IPS DF 4.7 (cell line): ENCODE results near the gene SEMA5B.

Source experiments
- DNase-seq: peaks from one replicate; pipeline ENCODE4 v3.0.0-alpha.2; 2013; ENCODE audit warnings: low spot score; ENCODE audit errors: extremely low read depth

Gene SEMA5B

DNA sequence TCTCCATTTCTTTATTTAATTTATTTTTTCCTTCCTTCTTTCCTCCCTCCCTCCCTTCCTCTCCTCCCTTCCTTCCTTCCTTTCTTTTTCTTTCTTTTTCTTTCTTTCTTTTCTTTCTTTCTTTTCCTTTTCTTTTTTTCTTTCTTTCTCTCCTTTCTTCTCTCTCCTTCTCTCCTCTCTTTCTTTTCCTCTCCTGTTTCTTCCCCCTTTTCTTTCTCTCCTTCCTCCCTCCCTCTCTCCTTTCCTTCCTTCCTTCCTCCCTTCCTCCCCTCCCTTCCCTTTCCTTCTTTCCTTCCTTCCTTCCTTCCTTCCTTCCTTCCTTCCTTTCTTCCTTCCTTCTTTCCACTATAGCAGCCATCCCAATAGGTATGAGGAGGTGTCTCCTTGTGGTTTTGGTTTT lies 32.5 kb upstream of the SEMA5B start:
- DNase-seq: no peak

DNA sequence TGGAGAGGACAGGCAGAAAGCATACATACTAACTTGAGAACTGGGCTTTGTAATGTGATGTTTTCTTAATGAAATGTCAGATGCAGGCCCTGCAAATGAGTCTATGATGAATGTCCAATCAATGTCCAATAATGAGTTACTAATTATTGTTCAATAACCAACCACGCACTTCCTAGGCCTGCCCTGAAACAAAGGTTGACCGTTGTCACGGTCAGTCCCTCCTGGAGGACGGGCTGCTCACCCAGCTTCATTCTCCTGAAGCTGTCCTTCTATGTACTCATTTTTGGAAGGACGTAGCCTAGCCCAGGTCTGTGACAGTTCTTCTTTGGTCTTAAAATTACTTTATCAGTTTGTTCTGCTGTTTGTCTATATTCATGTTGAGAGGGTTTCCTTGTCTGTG lies 30.9 kb upstream of the SEMA5B start:
- DNase-seq: no peak

DNA sequence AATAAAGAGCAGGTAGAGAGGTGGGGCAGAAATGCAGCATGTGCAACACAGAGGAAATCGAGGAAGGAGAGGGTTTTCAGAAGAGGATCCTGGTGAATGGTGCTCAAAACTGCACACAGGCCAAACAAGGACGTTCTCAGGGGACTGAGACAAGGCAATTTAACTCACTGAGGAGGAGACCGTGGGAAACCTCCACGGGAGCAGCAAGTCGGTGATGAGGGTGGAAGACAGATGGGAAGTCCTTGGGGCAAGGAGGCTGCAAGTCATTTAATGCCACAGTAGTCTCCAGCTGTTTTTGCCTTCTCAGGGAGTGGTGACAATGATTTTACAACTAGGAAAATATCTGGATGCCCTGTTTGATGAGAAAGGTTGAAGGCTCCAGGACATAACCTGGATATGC lies 27.8 kb upstream of the SEMA5B start:
- no peak for DNase-seq

- no peak for DNase-seq
These were observed 27.4 kb upstream of the SEMA5B start for GRCh38 chr3:123054931-123055330.

DNA sequence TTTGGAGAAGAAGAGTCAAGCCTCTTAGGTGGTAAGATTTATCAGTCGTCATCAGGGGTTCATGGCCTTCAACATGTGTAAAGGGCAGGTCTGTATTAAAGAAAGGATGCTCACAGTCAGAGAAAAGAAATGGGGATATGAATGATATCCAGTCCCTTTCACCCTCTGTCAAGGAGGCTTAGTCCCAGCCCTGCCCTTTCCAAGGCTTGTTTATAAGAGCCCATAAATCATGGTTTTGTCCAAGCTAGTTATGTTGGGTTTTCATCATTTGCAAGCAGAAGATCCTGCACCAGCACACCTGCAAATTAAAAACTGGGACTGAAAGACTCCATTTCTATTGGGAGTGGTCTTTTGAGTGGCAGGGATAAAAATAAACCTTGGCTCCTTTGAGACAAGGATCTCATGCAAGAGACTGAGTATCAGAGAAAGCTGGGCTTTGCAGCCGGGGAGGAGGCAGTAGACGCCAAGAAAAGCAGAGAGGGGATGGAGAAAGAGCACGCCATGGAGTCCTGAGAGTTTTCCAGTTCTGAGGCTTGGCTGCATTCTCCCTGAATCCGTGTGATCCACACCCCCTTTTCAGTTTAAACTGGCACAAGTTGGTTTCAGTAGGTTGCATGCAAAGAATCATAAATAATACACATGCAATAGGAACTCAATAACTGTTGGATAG lies 26.7 kb upstream of the SEMA5B start:
- no peak for DNase-seq

DNA sequence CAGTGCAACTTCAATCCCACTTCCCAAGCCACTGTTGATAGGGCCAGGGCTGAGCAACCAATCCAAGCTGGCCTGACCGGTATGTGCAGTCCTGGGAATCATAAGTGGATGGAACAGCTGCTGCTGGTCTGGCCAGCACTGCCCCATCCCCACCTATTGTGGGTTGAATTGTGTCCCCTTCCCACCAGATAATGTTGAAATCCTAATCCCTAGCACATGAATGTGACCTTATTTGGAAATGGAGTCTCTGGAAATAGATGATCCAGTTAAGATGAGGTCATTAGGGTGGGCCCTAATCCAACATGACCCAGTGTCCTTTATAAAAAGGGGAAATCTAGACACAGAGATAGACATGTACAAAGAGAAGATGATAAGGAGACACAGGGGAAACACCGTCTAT lies 25.5 kb upstream of the SEMA5B start:
- DNase-seq: no peak

GRCh38 chr3:123050666-123051065 lies 23.1 kb upstream of the SEMA5B start:
- DNase-seq: no peak

DNA sequence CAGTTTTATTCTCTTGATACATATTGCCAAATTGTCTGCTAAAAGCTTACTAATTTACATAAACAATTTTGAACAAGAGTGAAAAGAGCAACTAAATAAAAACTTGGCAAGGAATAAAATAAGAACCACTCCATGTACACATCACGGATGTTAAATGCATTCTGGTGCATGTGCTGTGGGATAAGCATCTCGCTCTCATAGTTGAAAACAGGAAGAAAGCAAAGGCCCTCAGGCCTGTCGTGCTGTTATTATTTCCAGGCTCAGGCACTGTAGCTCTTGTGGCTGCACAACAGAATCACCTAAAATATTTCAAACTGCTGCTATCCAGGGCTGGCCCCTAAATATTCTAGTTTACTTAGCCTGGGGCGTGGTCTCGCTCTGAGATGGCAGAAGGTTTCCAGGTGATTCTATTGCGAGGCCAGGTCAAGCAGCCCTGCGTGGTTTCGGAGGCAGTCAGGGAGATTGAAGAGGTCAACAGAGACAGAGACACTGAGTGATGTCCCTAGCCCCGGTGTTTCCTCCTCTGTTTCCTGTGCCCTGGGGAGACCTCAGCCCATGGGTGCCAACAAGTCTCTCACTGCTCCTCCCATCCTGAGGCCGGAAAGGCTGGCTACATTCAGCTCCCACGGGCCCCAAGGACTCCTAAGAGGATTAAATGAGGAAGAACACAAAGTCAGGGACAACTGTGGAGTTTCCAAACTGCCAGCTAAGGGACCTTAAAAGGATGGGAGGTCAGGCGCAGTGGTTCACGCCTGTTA lies 21.1 kb upstream of the SEMA5B start:
- no peak for DNase-seq

DNA sequence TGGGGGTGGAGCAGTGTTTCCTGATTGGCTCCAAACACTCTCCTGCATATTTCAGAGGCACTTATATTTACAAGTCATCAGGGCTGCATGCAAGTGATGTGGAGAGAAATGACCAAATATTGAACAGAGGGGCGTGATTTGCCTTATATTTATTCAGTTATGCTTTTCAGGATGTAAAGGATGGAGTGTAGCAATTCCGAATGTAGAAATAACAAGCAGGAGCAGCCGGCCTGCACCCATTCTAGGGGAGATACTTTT lies 19.4 kb upstream of the SEMA5B start:
- DNase-seq: no peak

DNA sequence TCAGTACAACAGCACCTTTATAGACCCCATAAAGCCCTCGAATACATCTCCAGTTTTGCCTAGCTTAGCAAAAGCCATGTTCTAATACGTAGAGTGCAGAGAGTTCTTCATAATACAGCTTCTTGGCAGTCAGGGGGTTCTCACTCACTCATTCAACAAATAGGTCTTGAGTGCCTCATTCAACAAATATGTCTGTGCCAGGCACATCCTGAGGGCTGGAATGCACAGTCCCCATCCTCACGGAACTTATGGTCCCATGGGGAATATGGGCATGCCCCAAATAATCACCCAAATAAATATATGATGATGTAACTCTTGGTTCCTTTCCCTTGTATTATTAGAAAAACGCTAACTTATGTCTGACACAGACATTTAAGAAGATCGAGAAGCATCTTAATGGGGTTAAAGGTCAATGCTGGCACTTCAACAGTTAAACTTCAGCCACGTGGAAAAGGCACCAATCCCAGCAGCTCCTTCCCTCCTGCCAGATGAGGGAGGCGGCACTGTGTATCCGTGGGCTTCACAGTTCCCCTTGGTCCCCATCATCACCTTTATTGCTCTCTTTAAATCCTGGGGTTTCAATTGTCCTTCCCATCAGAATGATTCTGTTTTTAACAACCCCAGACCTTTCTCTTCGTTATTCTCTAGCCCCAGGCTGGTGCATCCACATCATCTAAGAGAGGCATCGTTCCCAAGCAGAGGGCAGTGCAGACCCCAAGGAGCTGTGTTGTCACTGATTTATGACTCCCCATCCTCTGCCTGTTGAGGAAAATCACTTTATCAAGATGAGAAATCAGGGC lies 18.9 kb upstream of the SEMA5B start:
- no peak for DNase-seq

DNA sequence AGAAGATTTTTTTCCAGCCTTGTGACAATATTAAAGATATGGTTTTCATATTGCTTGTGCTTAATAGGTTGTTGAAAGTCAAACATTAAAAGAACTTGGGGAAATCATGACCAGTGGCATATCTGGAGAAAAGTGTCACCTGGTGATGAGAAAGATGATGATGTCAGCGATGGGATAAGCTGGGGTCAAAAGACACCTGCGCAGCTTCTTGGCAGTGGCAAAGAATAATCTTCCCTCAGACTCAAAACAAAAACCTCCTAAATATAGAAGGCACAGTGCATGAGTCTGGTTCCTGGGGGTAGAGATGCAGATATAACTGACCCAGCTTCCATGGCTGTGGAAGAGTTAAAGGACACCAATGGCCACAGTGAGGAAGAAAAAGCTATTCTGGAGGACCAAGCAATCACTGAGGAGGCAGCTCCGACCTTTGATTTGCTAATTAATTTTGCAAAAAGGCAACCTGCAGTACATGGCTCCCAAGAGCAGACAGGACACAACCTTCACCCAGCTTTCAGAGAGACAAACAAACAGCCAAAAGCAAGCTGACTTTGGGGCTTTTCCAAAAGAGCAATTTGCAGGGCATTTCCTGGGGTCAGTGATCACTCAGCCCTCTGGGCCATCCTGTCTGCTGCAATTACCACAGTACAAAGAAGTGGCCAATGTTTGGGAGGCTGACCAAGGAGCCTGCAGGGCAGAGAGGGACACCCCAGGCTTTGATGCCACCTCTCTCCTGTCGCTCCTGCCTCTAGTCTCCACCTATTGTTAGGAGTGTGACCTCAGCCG lies 17.6 kb upstream of the SEMA5B start:
- DNase-seq: no peak

GRCh38 chr3:123042413-123042812 lies 14.8 kb upstream of the SEMA5B start:
- no peak for DNase-seq

DNA sequence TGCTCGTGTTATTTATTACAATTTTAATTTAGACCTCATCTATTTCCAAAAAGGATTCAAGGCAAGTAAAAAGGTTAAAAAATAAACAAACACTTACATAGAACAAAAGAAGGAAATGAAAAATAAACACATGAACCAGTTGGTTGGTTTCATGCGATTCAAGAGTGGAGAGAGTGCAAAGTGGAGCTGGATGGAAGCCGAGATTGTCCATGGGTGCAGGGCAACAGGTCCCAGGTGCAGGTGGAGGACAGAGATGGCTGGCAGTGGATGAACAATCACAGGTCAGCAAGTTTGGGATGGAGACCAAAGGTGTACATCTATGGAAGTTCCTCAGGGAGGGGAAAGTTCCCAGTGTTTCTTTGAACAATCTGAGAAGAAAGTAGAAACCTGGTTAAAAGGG lies 11.6 kb upstream of the SEMA5B start:
- DNase-seq: no peak

DNA sequence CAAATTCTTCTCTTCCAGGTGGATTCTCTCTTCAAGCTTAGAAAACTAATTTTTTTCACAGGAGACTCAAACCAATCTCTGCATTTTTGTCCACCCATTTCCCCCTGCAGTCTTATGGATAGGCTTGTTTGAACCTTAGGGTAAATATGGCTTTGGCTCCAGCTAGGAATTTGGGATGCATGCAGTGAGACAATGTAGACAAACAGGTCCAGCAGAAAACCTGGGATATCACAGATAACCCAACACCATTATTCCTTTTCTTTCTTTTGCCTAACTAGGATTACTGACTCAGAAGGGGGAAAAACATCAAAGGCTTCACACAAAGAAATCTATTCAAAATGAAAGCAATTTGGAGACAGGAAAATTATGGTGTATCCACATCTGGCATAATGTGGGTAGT lies 11.2 kb upstream of the SEMA5B start:
- no peak for DNase-seq

- no peak for DNase-seq
These were observed 9.4 kb upstream of the SEMA5B start for GRCh38 chr3:123037015-123037375.

- DNase-seq: no peak
These were observed 8.9 kb upstream of the SEMA5B start for GRCh38 chr3:123036352-123037014.

DNA sequence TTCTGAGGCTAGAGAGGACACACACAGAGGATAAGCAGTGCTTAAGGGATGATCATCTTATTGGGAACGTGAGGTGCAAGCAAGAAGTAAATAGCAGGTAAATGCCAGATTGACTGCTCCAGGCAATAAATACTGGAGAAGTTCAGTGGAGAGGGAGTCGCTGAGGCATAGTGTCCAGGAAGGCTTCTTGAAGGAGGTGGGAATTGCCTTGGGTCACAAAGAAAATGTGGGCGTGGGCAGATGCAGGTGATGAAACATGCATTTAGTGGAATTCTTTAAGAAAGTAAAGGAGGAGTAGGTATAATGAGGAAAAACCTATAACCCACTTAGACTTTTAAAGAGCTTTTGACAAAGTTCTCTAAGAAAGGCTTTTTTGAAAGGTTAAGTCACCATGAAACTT lies 7.4 kb upstream of the SEMA5B start:
- DNase-seq: no peak

DNA sequence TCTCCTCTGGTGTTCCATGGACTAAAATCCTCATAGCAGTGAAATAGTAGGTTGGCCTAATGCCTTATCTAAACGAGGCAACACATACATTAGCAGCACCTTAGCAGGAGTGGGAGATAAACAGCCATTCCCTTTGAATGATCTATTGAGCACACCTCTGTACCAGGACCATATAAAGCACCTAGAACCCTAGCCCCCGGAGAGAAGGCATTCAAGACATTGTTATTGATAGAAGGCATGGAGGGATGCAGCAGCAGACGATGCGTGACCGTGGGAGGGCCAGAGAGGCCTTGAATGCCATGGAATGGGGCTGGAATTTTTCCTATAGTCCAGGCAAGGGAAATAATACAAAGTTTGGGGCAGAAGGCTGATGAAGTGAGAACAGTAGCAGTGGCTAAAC lies 6.6 kb upstream of the SEMA5B start:
- no peak for DNase-seq

GRCh38 chr3:123032057-123032456 lies 4.5 kb upstream of the SEMA5B start:
- DNase-seq: no peak

GRCh38 chr3:123031051-123031450 lies 3.5 kb upstream of the SEMA5B start:
- DNase-seq: no peak

DNA sequence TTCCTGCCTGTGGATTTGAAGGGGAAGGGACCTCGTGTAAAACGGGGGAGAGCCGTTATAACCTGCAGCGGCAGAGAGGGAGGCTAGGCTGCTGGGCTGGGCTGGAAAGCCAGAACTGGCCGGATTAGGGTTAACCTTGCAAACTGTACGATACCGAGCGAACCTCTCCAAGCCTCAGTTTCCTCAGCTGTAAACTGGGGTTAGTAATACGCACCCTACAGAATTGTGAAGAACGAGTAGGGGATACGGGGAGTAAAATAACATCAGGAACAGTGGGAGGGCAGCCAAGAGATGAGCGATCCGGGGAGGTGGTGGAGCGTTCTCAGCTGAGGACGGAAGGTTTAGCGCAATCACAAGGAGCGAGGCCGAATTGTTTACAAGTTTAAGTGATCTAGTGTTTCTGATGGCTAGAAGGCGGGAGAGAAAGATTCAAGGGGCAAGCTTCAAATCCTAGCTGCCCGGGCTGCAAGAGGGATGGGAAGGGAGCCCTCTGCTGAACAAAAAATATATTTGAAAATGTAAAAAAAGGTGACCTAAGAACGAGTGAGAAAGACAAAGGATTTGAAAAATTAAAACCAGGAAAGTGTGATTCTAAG lies 768 bp upstream of the SEMA5B start:
- DNase-seq: no peak
